Activated T-cell treated with anti-CD3 and anti-CD28 coated beads for 1 hour (primary cell): Measurements from ENCODE around the gene PLCB1.

Experiments
- DNase-seq: peaks from one replicate; pipeline ENCODE4 v3.0.0-alpha.2; 2020; ENCODE audit warnings: low read depth

The PLCB1 gene

GRCh38 chr20:8246716-8247115 is 114.7 kb downstream of the PLCB1 start:
- no peak for DNase-seq

- DNase-seq, result no peak
These were observed 116.0 kb downstream of the PLCB1 start for GRCh38 chr20:8248051-8248450.

GRCh38 chr20:8249634-8250033 is 117.6 kb downstream of the PLCB1 start:
- DNase-seq, result no peak

DNA sequence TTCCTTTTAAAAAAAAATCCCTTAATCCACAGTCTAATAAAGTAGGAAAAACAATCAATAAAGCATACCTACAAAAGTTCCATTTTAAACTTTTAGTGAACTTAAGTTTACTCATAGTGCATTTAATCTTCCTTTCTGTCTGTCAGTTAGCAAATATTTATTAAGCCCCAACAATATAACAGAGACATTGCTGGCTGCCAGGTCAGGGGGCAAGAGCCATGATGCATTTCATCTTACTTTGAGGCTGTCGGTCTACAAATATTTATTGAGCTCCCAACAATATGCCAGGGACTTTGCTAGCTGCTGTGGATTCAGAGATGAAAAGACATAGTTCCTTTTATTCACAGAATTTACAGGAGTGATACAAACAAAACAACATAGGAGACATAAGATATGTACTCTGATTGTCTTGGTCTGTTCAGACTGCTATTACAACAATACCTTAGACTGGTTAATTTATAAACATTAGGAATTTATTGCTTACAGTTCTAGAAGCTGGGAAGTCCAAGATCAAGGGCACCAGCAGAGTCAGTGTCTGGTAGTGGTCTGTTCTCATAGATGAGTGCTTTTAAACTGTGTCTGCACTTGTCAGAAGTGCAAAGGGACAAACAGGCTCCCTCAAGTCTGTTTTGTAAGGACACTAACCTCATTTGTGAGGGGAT is 118.6 kb downstream of the PLCB1 start:
- DNase-seq, result no peak

GRCh38 chr20:8251201-8251575 is 119.1 kb downstream of the PLCB1 start:
- no peak for DNase-seq

GRCh38 chr20:8254911-8255582 is 123.0 kb downstream of the PLCB1 start:
- DNase-seq, result no peak

DNA sequence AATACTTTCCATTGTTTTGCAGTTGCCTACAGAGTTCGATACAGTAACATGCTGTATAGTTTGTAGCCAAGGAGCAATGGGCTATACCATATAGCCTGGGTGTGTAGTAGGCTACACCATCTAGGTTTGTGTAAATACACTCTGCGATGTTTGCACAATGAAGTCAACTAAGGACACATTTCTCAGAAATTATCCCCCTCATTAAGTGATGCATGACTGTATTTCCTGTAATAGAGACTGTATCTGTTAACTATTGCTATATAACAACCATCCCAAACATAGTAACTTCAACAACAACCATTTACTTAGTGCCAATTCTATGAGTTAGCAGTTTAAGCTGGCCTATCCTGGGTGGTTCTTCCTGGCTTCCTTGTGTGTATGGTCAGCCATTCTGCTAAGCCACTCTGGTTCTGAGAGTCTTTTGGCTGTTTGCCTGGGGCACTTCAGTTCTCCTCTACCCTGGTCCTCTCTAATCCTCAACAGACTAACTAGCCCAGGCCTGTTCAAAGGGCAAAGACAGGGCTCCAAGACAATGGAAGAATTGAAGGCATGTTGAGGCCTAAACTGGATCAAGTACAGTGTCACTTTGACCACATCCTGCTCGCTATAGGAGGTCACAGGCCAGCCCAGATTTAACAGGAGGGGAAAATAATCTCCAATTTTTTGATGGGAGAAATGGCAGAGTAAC is 124.0 kb downstream of the PLCB1 start:
- DNase-seq, result no peak

- DNase-seq, result no peak
These were observed 128.8 kb downstream of the PLCB1 start for GRCh38 chr20:8260837-8261251.

GRCh38 chr20:8262721-8263120 is 130.7 kb downstream of the PLCB1 start:
- DNase-seq, result no peak

DNA sequence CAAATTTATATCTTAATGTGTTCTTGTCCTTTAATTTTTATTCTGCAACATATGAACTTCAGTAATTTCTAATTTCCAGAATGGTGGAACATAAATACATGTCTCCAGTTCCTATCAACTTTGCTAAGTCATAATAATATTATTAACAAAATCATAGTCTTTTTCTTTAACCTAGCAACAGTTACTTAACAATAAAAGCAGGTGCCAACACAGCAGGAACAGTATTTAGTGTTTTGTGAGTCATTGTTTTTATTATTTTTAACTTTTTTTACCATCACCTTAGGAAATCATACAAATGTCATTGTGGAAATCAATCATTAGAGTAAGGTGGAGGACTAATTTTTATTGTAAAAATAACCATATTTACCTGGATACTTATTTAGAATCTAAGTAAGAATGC is 133.5 kb downstream of the PLCB1 start:
- no peak for DNase-seq

DNA sequence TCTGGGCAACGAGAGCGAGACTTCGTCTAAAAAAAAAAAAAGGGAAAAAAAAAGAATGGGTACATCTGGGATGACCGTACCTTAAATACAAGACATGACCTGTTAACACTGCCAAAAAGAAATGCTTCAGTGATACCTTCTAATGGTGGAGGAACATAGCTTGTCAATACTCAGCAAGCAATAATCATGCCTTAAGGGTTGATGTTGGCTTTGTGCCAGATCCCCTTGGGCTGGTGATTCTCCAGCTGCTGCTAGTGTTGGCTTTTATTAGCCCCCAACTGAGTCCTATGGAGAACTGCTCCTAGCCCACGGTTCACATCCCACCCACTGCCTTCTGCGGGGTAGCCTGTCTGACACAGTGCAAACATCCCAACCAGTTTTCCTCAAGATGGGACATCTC is 134.9 kb downstream of the PLCB1 start:
- no peak for DNase-seq

- DNase-seq, result no peak
These were observed 139.7 kb downstream of the PLCB1 start for GRCh38 chr20:8271727-8272126.

GRCh38 chr20:8272766-8273165 is 140.7 kb downstream of the PLCB1 start:
- no peak for DNase-seq

GRCh38 chr20:8284902-8285301 is 152.8 kb downstream of the PLCB1 start:
- DNase-seq, result no peak

DNA sequence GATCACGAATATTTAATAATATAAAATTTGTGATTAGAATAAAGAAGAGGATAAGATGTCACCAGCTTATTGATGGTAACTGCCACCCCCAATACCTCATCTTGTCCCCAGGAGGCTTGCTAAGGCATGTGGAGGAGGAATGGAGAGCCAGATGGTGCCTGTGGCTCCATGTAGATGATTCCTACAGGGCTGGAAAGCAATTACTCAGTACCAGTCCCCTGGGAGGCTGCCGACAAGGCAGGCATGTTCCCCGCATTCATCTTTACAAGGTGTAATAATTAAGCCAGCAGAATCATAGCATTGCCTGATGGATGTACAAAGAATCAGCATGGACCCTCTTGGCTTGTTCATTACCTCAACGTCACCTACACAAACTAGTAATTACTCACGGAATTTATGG is 155.3 kb downstream of the PLCB1 start:
- no peak for DNase-seq

GRCh38 chr20:8291200-8291599 is 159.1 kb downstream of the PLCB1 start:
- no peak for DNase-seq

- DNase-seq, result no peak
These were observed 159.8 kb downstream of the PLCB1 start for GRCh38 chr20:8291873-8292272.

DNA sequence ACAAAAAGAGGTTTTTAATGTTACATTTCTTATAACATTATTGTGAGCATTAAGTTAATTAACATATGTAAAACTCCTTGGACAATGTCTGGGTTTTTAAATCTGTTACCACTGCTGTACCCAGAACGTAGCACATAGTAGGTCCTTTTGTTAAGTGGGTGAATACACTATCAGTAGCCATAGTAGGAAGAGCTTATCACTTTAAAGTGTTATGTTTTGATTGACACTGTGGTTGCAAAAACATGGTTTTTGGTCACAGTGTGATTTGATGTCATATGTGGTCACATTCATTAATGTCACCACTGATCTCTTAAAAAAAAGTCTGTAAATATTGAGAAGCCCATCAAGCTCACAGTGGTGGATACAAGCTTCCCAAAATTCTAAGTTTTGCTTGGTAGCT is 160.7 kb downstream of the PLCB1 start:
- DNase-seq, result no peak

DNA sequence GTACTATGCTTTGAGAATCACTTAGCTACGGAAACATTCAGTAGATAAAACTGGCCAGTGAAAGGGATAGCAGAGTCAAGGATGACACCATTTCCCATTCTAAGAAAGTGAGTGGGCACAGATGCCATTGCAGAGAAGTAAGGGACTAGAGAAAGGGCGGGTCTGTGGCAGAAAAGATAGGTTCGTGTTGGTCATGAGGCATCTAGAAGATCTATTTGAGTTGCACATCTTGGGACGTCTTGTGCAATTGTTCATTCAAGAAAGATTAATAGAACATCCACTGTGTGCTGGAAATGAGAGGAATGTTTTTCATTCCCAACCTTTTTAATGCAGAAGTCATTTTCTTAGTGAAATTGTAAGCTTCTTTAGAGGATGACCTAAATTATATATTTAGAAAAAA is 161.7 kb downstream of the PLCB1 start:
- DNase-seq, result no peak

DNA sequence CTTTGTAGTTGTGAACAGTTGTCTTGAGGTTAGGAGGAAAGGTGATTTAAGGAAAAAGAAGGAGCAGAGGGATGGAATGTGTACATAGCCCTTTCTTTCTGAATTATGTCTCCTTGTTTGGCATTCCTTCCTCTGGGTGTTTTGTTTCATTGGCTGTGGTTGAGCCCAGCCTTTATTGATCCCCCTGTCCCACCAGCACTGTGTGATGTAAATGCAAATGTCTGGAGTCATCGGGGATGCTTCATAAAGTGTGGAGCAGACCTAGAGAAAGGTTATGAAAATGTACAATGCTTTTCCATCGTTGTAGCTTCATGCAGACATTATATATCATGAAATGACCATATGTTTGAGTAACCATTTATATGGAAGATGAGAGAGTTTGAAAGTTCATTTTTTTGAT is 164.5 kb downstream of the PLCB1 start:
- DNase-seq, result no peak

DNA sequence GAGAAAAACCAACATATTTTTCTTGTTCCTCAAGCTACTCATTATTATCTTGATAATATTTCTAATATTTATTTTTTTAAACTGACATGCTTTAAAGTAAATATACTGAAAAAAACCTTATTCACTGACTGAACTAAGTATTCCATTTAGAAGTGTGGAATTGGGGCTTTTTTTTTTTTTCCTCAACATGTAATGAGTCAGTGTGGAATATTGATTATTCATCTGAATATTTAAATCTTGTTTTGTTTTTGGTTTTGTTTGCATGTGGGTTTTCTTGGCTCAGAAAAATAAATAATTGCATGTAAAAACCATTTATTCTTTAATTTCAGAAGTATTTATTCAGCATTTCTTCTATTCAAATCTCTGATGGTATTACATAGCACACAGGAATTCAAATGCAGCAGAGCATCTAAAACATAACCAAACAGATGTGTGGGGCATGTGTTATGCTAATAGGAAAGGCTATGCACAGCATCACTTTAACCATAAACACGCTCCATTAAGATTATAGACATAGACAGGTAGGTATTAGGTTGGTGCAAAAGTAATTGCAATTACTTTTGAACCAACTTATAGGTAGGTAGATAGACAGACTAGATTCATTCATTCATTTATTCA is 166.5 kb downstream of the PLCB1 start:
- no peak for DNase-seq

- DNase-seq, result no peak
These were observed 167.9 kb downstream of the PLCB1 start for GRCh38 chr20:8299921-8300320.

GRCh38 chr20:8301655-8302054 is 169.6 kb downstream of the PLCB1 start:
- no peak for DNase-seq
